LHCN-M2 (cell line): Measurements from ENCODE around the gene CCL19. TPM values are rescaled to one million over a fixed set of nuclear protein-coding genes. Genes with fewer than 3 reads are reported as not detected.

Experiments used
- DNase-seq: peaks from one replicate; pipeline ENCODE4 v3.0.0-alpha.2; 2012; ENCODE audit warnings: low read depth
- total RNA-seq: library from RNA; depleted of rRNA; stranded (reverse); fragments of >200 nt; gene quantifications from 2 replicates; pipeline ENCODE4 v1.2.3, GENCODE V29; 2014

CCL19 gene
- total RNA-seq, 1 experiment from 2014 or later = not detected

- no peak for DNase-seq
Measured at GRCh38 chr9:34694811-34695210, 3.7 kb upstream of the CCL19 start.

- DNase-seq = no peak
Measured at GRCh38 chr9:34693560-34693959, 2.5 kb upstream of the CCL19 start.

- no peak for DNase-seq
Measured at GRCh38 chr9:34691936-34692315, 850 bp upstream of the CCL19 start.

GRCh38 chr9:34689512-34689911 is 1.6 kb downstream of the CCL19 start:
- DNase-seq = no peak

GRCh38 chr9:34689116-34689470 is 2.0 kb downstream of the CCL19 start:
- no peak for DNase-seq

- DNase-seq = no peak
Measured at GRCh38 chr9:34688329-34689115, 2.6 kb downstream of the CCL19 start.

- no peak for DNase-seq
Measured at GRCh38 chr9:34687276-34688030, 3.6 kb downstream of the CCL19 start.

GRCh38 chr9:34686732-34687131 is 4.3 kb downstream of the CCL19 start:
- DNase-seq = no peak

GRCh38 chr9:34686231-34686630 is 4.8 kb downstream of the CCL19 start:
- DNase-seq = no peak

- no peak for DNase-seq
Measured at GRCh38 chr9:34685591-34685990, 5.5 kb downstream of the CCL19 start.

GRCh38 chr9:34684816-34685215 is 6.3 kb downstream of the CCL19 start:
- DNase-seq = no peak

- no peak for DNase-seq
Measured at GRCh38 chr9:34684145-34684544, 6.9 kb downstream of the CCL19 start.

- DNase-seq = no peak
Measured at GRCh38 chr9:34675869-34676268, 15.2 kb downstream of the CCL19 start.

GRCh38 chr9:34675048-34675714 is 15.9 kb downstream of the CCL19 start:
- peak; percentile 41 for DNase-seq

- DNase-seq = no peak
Measured at GRCh38 chr9:34674440-34674839, 16.6 kb downstream of the CCL19 start.

GRCh38 chr9:34671307-34671706 is 19.8 kb downstream of the CCL19 start:
- DNase-seq = no peak

GRCh38 chr9:34669809-34670562 is 21.1 kb downstream of the CCL19 start:
- DNase-seq = no peak

GRCh38 chr9:34665381-34666250 is 25.5 kb downstream of the CCL19 start:
- DNase-seq = peak; percentile 92

- DNase-seq = no peak
Measured at GRCh38 chr9:34665067-34665380, 26.1 kb downstream of the CCL19 start.

GRCh38 chr9:34664281-34665066 is 26.6 kb downstream of the CCL19 start:
- DNase-seq = peak; percentile 75
